Uterus (tissue), 4 donors: ENCODE results near the gene ATP8A2. TPM values are rescaled to one million over a fixed set of nuclear protein-coding genes. Genes with fewer than 3 reads are reported as not detected.

Experiments
- DNase-seq, 2 donors: peaks; one replicate each; pipeline ENCODE4 v3.0.0-alpha.2; 2019 to 2020
- H3K27ac ChIP-seq, 2 donors: fragments of 200-600 bp; sonication (generic); 1 replicate in 1 of 2; 2 replicates in 1 of 2; pipeline ENCODE4 v1.5.1; 2016 to 2018
- H3K27me3 ChIP-seq, 2 donors: fragments of 200-600 bp; sonication (generic); one replicate each; pipeline ENCODE4 v1.5.1; 2018 to 2019; ENCODE audit warnings: control low read depth in 1 of 2
- H3K36me3 ChIP-seq, 2 donors: fragments of 200-600 bp; sonication (generic); one replicate each; pipeline ENCODE4 v1.5.1; 2019; ENCODE audit warnings: control low read depth in 1 of 2
- H3K4me1 ChIP-seq, 2 donors: fragments of 200-600 bp; sonication (generic); one replicate each; pipeline ENCODE4 v1.5.1; 2018 to 2019; ENCODE audit warnings: control low read depth in 1 of 2
- H3K4me3 ChIP-seq, 2 donors: fragments of 200-600 bp; sonication (generic); 1 replicate in 1 of 2; 2 replicates in 1 of 2; pipeline ENCODE4 v1.5.1; 2018 to 2019; ENCODE audit warnings: mild to moderate bottlenecking in 1 of 2
- H3K9me3 ChIP-seq, 2 donors: fragments of 200-600 bp; sonication (generic); one replicate each; pipeline ENCODE4 v1.5.1; 2019; ENCODE audit warnings: control low read depth in 1 of 2
- POLR2A ChIP-seq, 2 donors: fragments of 450-650 bp; IDR thresholded peaks; one replicate each; pipeline ENCODE4 v1.6.1; 2016; ENCODE audit warnings: antibody characterized with exemption in 2 of 2, mild to moderate bottlenecking in 1 of 2, moderate library complexity in 1 of 2
- intact Hi-C: fragments of 100-400 bp; cut with DNase I; formaldehyde crosslinking; loops from one replicate; pipeline ENCODE4 v1.15.1; 2023; ENCODE audit warnings: low total_unique reads
- total RNA-seq, 4 donors: library from RNA; depleted of rRNA in 3 of 4; stranded (reverse); fragments of >200 nt in 3 of 4; gene quantifications; one replicate each; pipeline versions ENCODE4 v1.1.0 to v1.2.4, GENCODE V29; 2014 to 2023
- TF ChIP-seq, protein P1 (sequence below), 4 experiments: fragments of 200-600 bp in 2 of 4; fragments of 450-650 bp in 2 of 4; sonication (generic) in 2 of 4; IDR thresholded peaks; one replicate each; pipeline ENCODE4 v1.5.1; 2016 to 2019; ENCODE audit warnings: antibody characterized with exemption in 4 of 4, mild to moderate bottlenecking in 2 of 4, moderate library complexity in 1 of 4
- donor health status: DM: yes; HTN: yes; CAD: no.

Gene ATP8A2
- total RNA-seq, 4 donors from 2014 or later, result 0.64 to 21.4 TPM; not detected in 2

DNA sequence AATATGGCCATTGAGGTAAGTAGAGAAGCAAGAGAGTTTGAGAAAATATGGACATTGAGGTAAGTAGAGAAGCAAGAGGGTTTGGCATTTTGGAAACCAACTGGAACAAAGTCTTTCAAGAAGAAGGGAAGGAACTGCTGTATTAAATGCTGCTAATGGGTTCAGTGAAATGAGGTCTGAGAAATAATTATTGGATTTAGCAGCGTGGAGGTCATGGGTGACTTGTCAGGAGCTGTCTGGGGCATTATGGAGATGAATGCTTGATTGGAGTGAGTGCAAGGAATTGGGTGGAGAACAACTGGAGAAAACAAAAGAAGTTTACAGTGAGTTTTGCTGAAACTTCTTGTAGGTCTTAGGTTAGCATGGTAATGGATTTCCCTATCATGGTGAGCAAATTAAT lies 232.3 kb downstream of the ATP8A2 start:
- no peak for DNase-seq
- H3K36me3 ChIP-seq, result no peaks in the 10 kb centered on the region
- no peak overlapping the region for H3K27ac ChIP-seq
- H3K4me1 ChIP-seq, result no peaks in the 10 kb centered on the region
- no peaks in the 10 kb centered on the region for H3K27me3 ChIP-seq
- intact Hi-C loops, result no loop called here
- H3K4me3 ChIP-seq, result no peak overlapping the region
- H3K9me3 ChIP-seq, result no peaks in the 10 kb centered on the region
- no peak for TF ChIP-seq POLR2A (IDR thresholded peaks at IDR 0.05)
- TF ChIP-seq, protein P1, sequence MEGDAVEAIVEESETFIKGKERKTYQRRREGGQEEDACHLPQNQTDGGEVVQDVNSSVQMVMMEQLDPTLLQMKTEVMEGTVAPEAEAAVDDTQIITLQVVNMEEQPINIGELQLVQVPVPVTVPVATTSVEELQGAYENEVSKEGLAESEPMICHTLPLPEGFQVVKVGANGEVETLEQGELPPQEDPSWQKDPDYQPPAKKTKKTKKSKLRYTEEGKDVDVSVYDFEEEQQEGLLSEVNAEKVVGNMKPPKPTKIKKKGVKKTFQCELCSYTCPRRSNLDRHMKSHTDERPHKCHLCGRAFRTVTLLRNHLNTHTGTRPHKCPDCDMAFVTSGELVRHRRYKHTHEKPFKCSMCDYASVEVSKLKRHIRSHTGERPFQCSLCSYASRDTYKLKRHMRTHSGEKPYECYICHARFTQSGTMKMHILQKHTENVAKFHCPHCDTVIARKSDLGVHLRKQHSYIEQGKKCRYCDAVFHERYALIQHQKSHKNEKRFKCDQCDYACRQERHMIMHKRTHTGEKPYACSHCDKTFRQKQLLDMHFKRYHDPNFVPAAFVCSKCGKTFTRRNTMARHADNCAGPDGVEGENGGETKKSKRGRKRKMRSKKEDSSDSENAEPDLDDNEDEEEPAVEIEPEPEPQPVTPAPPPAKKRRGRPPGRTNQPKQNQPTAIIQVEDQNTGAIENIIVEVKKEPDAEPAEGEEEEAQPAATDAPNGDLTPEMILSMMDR (IDR thresholded peaks at IDR 0.05), result no peak

DNA sequence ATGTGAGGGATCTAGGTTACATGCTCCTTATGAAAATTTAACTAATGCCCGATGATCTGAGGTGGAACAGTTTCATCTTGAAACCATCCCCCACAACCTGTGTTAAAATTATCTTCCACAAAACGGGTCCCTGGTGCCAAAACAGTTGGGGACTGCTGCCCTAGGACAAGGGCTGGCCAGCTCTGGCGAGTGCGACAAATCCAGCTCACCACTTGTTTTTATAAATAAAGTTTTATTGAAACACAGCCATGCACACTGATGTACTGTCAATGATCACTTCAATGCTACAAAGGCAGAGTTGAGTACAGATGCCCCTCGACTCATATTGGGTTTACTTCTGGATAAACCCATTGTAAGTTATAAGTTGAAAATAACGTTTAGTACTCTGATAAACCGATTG lies 235.3 kb downstream of the ATP8A2 start:
- Histone ChIP-seq H3K27ac (no peak overlapping the region), H3K36me3 (no peaks in the 10 kb centered on the region)
- no peak for TF ChIP-seq POLR2A (IDR thresholded peaks at IDR 0.05)
- TF ChIP-seq, protein P1 (IDR thresholded peaks at IDR 0.05), result no peak

DNA sequence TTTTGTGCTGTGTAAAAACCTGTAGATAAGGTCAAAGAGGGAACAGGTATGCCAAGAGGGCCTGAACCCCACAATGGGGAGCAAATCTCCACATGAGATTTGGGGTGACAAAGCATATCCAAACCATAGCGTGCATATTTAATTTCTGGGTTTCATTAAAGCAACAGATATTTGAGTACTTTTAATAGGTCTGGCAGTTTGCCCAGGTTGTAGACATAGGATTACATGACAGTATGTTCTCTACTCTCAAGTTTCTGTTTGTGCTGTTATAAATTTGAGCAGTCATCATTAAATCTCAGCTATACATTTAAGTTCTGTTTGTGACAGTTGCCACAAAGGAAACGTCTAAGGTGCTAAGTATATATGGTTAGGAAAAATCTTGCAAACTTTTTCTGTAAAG lies 236.4 kb downstream of the ATP8A2 start:
- Histone ChIP-seq H3K27ac (no peak overlapping the region), H3K4me1 (no peaks in the 10 kb centered on the region), H3K36me3 (no peaks in the 10 kb centered on the region), H3K27me3 (no peaks in the 10 kb centered on the region), H3K4me3 (no peak overlapping the region), H3K9me3 (no peaks in the 10 kb centered on the region)
- no peak for DNase-seq
- TF ChIP-seq POLR2A (IDR thresholded peaks at IDR 0.05), result no peak
- TF ChIP-seq, protein P1 (IDR thresholded peaks at IDR 0.05), result no peak
- intact Hi-C loops, result no loop called here

More for the DNA sequence above, 235.3 kb downstream of the ATP8A2 start:
- no peak overlapping the region for H3K4me3 ChIP-seq
- no peaks in the 10 kb centered on the region for H3K27me3 ChIP-seq
- no peaks in the 10 kb centered on the region for H3K4me1 ChIP-seq
- intact Hi-C loops, result no loop called here
- no peak for DNase-seq
- H3K9me3 ChIP-seq, result no peaks in the 10 kb centered on the region

DNA sequence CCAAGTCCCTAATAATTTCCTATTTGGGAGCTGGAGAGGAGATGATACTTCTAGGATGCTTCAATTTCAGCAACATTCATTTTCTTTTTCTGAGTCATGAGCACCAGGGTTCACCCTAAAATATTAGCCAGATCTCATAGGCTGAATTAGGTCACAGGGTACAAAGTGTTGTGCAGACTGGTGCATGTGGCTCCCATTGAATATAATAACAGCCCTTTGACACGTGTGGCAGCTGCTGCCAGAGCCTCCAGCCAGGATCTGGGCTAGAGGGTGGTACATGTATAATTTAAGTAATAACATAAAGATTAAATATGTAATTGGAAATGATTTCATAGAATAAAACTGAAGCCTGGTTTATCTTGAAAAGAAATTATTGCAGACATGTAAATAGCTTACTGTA lies 244.9 kb downstream of the ATP8A2 start:
- no peak overlapping the region for H3K27ac ChIP-seq
- no peaks in the 10 kb centered on the region for H3K27me3 ChIP-seq
- intact Hi-C loops, result no loop called here
- H3K9me3 ChIP-seq, result no peaks in the 10 kb centered on the region
- no peak for TF ChIP-seq POLR2A (IDR thresholded peaks at IDR 0.05)
- TF ChIP-seq, protein P1 (IDR thresholded peaks at IDR 0.05), result no peak
- H3K36me3 ChIP-seq, result no peaks in the 10 kb centered on the region
- no peak overlapping the region for H3K4me3 ChIP-seq
- DNase-seq, result no peak
- H3K4me1 ChIP-seq, result no peaks in the 10 kb centered on the region

DNA sequence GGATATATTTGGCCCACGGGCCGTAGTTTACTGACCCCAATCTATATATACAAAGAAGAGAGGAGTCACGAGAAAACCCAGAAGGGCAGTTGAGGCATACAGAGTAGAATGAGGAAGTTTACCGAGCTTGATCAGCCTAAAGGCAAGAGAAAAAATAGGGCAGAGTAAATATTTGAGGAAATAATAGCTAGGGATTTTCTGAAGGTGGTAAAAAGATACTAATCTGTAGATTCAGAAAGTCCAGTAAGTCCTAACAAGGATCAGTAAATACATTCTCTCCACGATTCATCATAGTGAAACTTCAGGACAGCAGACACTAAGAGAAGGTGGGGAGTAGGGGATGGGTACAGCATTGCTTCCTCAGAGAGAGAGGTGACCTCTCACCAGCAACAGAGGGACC lies 248.1 kb downstream of the ATP8A2 start:
- DNase-seq, result no peak
- Histone ChIP-seq H3K27me3 (no peaks in the 10 kb centered on the region), H3K9me3 (no peaks in the 10 kb centered on the region), H3K27ac (no peak overlapping the region), H3K36me3 (no peaks in the 10 kb centered on the region), H3K4me3 (no peak overlapping the region), H3K4me1 (no peaks in the 10 kb centered on the region)
- intact Hi-C loops, result no loop called here
- no peak for TF ChIP-seq POLR2A (IDR thresholded peaks at IDR 0.05)
- TF ChIP-seq, protein P1 (IDR thresholded peaks at IDR 0.05), result no peak
